Urothelium cell line (cell line): Measurements from ENCODE around the gene MAP3K9.

Experiments used
- DNase-seq: peaks from one replicate; pipeline ENCODE4 v3.0.0; 2011; ENCODE audit warnings: low spot score, mixed read lengths
- FAIRE-seq: peaks from 2 replicates; lab custom pipeline; 2011; peaks lifted over from hg19 to GRCh38; lab: Jason Lieb, UNC

The MAP3K9 gene

DNA sequence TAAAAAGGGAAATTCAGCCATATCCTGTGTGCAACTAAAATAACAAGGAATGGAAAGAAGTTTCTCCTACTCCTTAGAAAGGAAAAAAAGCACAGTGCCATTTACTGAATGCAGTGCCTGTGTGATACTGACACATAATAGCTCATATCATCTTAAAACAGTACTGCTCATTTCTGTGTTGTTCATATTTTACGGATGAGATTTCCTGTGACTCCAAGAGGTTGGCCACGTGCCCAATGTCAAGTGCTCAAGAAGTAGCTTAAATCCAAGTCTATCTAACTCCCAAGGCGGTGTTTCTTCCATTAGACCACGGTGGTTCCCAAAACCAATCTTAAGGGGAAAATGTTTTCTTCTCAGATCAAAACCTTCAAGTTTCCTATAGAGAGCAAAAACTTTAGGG, 20.0 kb downstream of the MAP3K9 start:
- no peak for DNase-seq
- FAIRE-seq, result peak; percentile 77

DNA sequence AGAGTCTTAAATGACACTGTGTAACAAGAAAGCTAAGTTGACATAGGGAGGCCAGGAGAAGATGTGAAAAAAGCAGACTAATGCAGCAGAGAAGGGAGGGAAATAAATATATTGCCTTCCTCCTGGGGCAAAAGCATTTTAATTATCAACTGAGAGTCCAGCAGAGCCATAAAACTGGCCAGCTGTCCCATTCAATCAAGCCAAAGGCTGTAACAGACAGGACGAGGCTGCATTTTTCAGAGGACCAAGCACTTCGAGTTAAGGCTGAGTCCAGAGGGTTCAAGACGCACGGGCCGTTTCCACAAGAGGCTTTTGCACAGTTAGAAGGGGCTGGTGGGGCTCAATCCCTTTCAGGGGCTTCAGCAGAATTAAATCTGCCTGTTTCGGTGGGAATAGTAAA, 20.4 kb downstream of the MAP3K9 start:
- no peak for FAIRE-seq

DNA sequence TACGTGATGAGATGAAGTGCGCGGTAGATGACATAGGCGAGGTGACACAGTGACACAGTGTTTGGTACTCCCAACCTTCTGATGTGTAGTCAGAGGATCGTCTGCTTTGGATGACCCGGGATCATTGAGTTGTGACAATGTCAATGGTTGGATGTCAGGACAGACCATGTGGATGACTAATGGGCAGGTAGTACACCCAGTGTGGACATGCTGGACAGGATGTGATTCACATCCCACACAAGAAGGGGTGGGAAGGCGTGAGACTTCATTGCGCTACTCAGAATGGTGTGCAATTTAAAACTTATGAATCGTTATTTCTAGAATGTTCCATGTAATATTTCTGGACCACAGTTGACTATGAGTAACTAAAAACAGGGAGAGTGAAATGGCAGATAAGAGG, 23.8 kb downstream of the MAP3K9 start:
- DNase-seq (no peak), FAIRE-seq (peak; percentile 99)

More for the DNA sequence above, 20.4 kb downstream of the MAP3K9 start:
- DNase-seq, result no peak

DNA sequence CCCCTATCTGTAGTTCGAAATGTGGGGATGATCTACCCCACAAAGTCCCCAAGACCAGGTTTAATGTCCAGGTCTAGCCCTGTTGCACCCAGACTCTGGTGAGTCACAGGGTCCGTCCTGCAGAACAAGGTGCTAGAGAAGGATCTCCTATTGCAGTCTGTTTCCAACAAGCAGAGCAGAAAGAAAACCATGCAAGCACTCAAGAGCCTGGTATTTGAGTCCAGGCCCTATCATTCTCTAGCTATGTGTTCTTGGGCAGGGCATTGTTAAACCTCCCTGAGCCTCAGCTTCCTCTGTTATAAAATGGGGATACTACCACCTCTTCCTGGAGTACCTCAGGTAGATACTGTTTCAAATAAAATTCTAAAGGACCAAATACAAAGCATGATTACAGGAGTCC, 24.4 kb downstream of the MAP3K9 start:
- FAIRE-seq, result no peak
- no peak for DNase-seq

DNA sequence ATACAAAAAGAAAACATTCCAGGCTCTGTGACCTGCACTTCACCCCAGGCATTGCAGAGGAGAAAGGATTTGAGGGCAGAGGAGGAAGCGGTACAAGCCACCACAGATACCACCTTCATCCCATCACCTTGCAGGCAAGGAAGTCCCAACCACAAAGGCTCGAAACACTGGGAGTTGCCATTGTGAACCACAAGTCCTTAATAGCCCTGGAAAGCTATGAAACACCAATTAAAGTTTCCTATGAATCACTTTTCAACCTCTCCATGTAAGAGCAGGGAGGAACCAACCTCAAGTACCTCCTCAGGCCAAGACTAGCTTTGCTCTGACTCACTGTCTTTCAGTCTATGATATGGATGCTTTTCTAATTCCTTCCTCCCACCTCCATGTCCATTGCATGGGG, 27.0 kb downstream of the MAP3K9 start:
- DNase-seq (peak; percentile 86), FAIRE-seq (peak; percentile 44)

DNA sequence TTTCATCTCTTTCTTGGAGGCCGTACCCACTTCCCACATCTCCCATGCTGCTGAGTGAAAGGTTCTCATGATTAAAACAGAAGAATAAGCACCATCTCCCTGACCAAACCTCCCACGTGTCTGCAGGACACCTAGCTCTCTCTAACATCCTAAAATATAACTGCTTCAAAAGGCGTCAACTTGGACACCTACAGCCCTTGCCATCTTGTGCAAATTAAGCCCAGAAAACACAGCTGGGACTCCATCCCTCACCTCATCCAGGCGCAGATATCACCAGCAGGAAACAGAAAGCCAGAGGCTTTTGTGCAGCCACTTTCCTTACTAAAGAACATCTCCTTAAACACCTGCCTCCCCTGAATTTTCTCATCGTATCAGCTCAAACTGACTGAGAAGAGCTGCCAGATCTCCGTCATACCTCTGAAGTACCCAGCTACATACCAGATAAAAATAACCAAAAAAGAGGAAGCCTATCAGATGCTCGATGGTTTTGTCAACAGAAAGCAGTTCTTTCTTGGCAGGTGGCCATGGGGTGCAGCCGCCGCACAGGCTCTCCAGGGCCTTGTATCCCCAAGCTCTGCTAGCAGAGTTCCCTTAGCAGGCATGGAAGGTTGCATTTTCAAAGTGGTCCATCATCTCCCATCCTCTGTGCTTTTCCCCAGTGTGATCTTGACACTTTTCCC, 28.8 kb downstream of the MAP3K9 start:
- FAIRE-seq, result peak; percentile 48
- DNase-seq, result no peak

DNA sequence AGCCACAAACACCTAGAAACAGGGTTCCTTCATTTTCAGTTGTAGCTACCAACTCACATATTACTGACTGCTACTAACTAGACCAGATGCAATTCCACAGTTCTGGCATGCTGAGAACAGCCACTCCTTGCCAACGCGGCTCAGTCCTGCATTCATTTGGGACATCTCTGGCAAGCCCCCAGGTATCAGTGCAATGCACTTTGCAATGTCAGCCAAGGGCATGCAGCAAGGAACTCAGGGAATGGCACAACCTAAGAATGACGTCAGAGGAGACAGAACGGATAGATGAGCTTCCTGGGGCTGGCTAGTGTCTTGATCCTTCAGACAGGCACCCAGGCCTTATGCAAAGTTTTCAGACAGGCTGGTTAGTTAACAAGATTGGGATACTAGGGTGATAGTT, 29.6 kb downstream of the MAP3K9 start:
- DNase-seq (no peak), FAIRE-seq (peak; percentile 13)

DNA sequence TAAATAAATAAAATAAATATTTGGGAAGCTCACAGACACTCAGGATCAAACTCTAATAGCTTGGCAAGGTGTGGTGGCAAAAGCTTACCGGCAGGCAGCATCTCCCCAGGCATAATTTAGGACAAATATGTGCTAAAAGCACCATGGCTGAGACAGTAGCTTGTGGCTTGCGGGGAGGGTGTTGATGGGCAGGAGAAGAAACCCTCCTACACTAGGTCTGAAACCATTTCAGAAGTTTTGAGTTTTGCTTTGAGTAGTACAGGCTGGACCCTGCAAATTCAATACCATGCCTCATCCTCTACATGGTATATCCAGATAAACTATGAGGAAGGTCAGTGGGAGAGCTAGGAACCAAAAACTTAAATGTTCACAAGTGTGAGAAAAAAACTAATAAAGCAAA, 33.1 kb downstream of the MAP3K9 start:
- FAIRE-seq (no peak), DNase-seq (no peak)

DNA sequence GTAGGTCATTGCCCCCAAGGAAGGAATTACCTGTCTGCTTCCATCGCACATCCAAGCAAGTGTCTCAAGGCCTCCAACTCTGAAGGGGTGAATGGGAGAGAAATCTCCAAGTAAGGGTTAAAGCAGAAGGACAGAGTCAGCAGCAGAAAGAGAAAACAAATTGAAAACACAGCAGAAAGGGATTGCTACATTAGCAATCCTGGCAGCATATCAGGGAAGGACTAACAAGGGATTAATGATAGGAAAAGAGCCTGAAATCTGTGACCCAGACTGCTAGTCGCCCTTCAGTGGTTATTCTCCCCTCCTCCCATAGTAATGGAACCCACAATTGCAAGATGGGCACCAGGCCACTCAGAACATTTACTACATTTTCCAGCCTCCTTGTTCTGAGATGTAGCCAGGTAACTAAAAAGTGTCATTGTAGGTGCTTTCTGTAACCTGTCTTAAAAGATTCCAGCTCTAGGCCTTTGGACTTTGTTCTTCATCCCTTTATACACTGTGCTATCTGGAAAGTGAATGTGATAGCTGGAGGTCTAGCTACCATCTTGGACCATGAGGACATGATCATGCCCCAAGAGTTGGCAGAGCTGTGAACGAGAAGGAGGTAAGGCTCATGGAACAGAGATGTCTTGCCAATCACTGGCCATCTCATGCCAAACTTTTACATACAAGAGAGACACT, 36.0 kb downstream of the MAP3K9 start:
- DNase-seq (no peak), FAIRE-seq (peak; percentile 23)

DNA sequence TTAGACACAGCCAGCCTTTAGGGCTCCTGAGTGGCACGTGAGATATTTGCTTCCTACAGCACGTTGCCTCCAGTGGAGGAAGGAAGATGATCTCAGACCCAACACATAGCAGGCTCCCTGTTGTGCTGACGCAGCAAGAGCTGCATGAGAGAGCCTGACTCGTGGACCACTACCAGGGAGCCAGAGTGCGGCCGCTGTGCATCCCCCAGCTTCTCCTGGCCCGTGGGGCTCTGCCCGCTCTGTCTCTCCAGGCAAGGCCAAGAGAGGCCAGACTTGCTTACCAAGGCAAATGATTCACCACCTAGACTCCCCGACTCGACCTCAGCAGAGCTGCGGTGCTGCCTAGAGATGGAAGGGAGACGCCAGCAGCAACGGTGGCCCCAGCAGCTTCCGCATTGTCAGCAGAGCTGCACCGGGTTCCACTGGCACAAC, 37.5 kb downstream of the MAP3K9 start:
- peak; percentile 17 for FAIRE-seq
- no peak for DNase-seq

DNA sequence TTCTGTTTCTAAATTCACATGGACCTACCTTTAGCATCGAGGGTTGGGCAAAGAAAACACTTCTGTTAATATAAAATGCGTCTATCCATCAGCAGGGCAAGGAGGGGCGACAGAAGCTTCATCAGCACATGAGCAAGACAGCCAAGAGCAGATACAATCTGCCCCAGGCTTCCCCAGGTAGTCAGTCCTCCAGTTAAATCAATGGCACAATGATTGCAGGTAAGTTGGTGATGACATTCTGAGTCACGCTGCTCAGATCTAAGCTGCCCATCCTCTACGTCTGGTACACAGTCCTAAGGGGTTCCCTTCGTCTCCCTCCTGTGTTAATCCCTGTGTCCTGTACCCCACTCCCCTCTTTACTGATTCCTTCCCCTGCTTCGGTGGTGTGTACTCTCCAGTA, 38.8 kb downstream of the MAP3K9 start:
- peak; percentile 87 for FAIRE-seq

DNA sequence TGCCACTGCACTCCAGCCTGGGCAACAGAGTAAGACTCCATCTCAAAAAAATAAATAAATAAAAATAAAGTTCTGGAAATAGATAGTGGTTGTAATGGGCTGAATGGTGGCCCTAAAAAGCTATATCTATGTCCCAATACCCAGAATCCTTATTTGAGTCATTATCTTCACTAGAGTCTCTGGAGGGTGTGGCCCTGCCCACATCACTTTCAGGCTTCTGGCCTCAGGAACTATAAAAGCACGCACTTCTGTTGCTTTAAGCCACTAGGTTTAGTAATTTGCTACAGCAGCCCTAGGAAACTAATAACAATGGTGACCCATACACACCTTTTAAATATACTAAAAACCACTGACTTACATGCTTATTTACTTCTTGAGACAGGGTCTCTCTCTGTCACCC, 49.9 kb downstream of the MAP3K9 start:
- peak; percentile 30 for FAIRE-seq
- DNase-seq, result no peak

More for the DNA sequence above, 38.8 kb downstream of the MAP3K9 start:
- DNase-seq, result no peak

DNA sequence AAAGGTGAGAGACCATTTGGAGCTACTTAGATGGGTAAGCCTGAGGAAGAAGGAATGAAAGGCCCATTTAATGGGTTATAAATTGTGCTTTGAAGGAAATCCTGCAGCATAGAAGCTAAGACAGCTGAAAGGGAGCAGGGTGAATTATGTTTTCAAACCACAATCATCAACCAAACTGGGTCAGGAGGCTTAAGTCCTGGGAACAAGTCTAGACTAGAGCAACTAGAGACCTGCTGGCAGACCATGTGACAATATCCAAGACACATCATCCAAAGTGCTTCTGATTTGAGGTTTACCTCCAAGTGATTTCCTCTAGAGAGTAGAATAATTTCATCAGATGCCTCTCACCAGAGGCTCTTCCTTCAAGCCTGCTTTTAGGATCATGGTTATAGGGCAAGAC, 53.7 kb downstream of the MAP3K9 start:
- FAIRE-seq (no peak), DNase-seq (peak; percentile 72)

DNA sequence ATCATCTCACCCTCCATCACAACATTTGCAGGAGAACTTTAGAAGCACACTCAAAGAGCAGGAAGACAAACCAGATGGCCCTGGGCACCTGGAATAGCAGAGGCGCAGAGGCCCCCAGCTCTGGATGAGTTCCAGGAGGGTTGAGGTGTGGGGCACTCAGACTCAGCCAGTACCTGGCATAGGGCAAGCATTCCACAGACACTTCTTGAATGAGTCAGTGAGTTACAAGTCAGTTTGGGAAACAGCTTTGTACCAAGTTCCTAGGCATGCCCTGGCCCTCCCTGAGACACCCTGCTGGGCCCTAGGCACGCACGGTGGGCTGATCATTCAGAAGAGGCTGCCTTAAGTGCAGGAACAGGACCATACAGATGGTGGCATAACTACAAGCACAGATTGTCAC, 54.3 kb downstream of the MAP3K9 start:
- FAIRE-seq, result peak; percentile 95

DNA sequence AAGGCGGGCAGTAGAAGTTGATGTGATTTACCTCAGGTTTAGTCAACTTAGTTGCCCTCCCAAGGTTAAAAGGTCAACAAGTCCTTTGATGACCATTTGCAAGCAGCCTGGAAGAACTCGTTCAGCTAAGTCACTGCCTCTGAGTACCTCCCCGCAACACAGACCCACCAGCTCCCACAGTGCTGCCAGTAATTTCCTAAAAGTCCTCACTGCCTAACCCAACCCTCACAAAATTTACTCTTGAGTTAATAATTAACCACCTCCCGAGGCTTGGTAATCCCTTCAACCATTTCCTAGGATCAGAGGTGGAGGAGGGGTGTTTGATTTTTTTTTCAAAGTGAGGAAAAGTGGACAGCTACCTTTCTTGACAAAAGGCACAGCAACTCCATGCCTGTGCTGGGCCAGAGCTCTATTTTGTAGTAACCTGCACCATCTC, 55.8 kb downstream of the MAP3K9 start:
- DNase-seq, result no peak
- FAIRE-seq, result no peak

More for the DNA sequence above, 54.3 kb downstream of the MAP3K9 start:
- peak; percentile 97 for DNase-seq

DNA sequence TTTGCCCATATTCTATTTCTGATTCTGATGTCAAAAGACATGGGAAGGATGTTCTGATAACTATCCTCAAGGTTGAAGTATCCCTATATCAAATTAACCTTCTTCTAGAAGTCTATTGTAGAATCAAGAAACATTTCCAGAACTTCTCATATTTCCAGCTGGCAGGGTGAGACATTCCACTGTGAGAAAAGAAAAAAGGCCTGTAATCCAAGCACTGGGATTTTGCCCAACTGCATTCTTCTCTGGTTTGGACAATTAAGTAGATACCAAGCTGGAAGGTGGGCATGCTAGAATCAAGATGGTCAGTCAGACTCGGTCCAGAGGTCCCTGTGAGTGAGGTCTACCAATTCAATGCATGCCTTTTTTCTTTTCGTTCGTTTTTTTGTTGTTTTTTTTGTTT, 60.9 kb downstream of the MAP3K9 start:
- peak; percentile 50 for FAIRE-seq
- no peak for DNase-seq

DNA sequence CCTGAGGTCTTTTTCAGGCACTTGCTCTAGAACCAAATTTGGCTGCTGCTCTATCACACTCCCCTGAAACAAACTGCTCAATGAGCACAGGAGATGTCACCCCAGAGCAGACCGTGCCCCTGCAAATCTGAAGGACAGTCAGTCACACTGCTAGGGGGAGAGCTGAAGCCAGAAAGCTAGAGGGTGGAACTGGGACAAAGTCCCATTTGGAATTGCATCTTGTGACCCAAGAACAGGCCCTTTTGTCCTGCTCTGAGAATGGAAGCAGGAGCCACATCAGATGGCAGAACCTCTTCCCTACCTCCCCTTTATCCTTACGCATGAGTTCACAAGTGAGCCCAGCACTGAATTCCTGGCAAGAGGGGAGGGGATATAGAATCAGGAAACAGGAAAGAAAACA, 64.7 kb downstream of the MAP3K9 start:
- DNase-seq (no peak), FAIRE-seq (peak; percentile 20)

DNA sequence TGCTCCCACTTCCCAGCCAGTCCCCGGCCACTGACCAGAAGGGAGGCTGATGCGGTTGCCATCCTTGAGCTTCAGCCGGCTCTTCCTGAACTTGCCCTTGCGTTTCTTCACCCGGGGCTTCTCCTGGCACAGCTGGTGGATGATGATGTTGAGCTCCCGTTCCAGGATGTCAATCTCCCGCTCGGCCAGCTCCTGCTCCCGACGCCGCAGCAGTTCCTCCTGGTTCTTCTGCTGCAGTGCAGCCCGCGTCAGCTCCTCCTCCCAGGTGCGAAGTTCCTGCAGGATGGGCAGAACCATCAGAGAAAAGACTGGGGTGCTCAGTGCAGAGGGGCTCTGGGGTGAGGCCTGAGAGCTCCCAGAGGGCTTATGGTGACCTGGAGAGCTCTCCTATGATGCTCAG, 67.0 kb downstream of the MAP3K9 start:
- FAIRE-seq, result no peak
- no peak for DNase-seq

DNA sequence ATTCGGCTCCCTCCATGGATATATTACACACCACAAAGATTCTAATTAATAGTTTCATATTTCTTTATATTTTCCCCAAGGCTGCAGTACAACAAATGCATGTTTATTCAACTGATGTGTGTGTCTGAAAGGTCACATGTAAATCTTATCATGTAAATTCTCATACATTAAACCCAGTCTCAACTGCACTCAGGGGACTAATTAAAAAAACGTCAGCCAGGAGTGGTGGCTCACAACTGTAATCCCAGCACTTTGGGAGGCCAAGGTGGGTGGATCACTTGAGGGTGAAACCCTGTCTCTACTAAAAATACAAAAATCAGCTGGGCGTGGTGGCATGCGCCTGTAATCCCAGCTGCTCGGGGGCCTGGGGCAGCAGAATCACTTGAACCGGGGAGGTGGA, 67.8 kb downstream of the MAP3K9 start:
- peak; percentile 71 for FAIRE-seq
- no peak for DNase-seq

DNA sequence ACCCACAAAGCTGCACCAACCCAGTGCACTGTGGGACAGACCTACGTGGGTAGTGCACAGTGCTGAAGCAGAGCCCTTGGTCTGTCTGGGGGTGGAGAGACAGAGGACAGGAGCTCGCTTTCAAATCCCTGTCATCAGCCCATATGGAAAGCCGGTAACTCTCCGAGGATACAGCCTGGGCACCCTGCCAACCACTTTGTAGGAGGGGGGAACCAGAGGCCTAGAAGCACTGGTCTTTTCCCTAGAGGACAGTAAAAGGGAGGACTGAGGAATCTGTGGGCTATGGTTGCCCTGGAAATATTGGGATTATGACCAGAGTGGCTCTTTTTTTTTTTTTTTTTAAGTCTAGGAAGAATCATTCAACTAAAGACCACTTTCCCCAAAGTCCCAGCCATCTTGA, 74.3 kb downstream of the MAP3K9 start:
- DNase-seq, result peak; percentile 65
- peak; percentile 63 for FAIRE-seq

DNA sequence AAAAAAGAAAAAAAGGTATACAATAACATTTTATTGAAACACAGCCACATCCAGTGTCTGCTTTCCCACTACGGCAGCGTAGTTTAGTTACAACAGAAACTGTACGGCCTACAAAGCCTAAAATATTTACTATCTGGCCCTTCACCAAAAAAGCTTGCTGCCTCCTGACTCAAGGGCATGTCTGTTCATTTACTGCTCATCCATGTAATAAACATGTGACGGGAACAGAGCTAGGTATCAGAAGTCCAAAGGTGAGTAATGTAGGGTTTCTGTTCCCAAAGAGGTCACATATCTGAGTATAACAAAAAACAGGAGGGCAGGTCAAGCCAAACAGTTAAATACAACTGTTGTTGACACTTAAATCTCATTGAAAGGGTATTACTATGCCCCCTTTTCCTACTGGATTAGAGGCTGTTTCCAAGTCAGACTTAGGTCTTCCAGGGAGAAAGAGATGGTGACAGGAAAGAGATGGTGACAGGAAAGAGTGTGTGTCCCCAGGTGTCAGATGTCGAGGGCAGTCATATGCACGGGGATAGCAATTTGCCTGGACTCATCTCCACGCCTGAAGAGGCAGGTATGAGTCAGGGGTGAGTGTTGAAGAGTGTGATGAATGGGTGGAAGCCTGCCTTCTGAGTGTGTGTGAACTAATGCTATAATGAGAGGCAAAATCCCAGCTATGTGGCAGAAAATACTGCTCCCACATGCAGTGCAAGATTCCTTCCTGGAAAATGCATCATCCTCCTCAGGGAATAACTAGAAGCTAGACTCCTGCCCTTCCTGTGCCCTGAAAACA, 77.7 kb downstream of the MAP3K9 start:
- FAIRE-seq (peak; percentile 98), DNase-seq (no peak)

DNA sequence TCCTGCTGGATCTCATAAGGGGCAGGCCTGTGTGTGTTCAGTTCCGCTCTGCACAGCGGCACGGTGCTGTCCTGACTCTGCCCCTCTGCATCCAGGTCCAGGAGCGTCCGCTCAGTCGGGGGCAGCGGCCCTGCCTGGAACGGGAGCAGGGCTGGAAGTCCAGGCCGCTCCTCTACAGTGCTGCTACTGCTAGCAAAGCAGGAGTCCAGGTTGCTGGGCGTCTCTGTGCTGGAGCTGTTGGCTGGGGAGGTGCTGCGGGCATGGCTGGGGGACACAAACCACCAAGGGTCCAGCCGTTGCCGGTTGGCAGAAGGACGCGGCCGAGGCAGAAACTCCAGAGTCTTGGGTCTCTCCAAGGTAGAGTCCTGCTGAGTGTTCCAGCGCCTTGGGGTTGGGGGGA, 78.9 kb downstream of the MAP3K9 start:
- FAIRE-seq, result peak; percentile 69
- DNase-seq, result no peak
